ENCODE data around the gene SMOC1.

Gene SMOC1

DNA sequence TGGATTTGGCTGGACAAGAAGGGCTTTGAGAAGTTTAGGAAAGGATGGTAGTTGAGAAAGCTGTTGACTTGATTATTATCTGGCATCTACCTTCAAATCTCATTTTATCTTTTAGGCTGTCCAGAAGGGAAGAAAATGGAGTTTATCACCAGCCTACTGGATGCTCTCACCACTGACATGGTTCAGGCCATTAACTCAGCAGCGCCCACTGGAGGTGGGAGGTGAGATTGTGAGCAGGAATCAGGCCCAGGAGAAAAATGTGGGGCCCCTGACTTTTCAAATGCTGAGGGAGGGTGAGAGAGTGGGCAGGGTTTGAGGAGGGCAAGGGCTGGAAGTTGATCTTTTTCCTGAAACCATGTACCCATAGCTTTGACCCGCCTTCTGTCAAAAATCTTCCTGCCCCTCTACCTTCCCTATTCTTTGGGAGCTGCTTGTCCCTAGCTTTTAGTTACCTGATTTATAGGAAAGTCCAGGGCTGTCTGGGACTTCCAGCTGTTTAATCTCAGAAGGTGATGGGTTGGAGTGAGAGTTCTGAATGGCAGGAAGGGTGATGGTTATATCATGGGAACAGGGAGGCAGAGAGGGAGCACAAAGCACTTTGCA is 134.2 kb downstream of the SMOC1 start:
- no peak for DNase-seq

DNA sequence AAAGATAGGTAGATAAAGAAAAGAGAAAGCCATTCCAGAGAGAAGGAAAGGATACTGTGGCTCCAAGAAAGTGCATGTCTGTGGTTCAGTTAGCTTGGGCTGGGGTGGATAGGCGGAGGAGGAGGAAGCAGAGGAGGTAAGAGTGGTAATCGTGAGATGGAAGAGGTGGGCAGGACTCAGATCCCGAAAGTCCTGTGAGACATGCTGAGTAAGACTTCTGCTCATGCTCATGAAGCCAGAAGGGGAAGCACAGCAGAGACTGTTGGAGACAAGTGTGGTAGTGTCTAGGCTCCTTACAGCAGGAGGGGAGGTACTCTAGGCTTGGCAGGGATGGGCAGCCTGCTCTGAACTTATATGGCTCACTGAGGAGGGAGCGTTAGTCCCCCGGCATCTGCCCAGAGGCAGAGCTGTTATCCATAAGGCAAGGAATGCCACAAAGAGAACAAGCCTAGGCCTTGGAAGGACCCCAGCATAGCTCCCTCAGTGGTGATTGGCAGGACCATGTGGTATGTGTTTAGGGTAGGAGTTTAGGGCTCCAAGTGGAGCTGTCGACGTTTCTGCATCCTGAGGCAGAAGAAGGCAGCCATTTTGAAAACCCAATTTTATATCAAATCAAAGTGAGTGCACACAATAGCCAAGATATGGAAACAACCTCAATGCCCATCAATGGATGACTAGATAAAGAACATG is 135.3 kb downstream of the SMOC1 start:
- no peak for DNase-seq

DNA sequence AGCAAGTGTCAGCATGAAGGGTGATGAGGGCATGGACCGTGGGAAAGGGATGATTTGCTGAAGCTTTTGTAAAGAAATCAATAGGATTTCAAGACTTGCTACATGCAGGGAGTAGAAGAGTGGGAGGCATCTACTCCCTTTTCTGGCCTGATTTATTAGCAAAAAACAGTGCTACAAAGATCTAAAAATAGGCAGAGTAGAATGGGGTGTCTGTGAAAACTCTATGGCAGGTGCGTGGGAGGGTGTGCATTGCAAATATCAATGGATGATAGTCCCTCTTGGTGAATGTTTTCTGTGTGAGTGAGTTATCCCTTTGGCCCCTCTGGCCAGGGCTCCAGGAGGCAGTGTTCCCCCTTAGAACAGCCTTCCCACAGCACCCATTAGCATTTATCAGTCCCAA is 139.0 kb downstream of the SMOC1 start:
- no peak for DNase-seq

DNA sequence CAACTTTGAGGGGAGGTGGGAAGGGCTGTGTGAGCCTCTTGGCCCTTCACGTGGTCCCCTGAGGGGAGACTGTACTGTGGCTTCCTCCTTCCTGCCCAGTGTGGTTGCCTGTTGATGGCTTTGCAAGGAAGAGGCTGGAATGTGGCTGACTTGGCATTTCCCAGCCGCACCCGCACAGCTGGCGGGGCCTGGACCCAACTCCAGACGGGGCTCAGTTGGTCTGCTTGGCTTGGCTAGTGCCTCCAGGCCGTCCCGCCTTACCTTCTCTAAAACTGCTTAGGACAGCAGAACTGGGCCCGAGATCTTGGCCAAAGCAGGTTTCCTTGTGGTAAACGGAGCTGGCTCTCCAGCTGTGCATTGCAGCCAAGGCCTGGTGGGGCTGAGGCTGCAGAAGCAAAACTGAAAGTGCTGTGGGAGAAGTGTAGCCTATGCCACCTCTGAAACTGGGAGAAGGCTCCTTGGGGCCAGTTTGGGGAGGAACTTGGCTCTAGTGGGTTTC is 139.5 kb downstream of the SMOC1 start:
- DNase-seq = no peak

DNA sequence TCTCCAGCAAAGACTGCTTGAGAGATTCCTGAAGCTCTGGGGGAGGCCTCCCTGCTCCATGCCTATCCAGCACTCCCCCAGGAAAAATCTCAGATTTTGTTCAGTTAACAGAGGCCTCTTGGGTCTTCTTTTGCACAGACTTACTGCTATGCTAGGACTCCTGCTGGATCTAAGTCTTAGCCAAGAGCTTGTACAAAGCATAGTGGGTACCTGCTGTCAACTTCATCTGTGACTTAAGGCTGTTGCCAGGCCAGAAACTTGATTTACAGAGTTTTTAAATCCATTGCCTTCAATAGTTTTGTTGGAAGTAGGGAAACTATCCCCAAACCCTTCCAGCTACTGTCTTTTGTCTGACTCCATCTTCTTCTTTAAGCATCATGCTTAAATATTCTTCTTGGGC is 140.5 kb downstream of the SMOC1 start:
- DNase-seq = no peak

DNA sequence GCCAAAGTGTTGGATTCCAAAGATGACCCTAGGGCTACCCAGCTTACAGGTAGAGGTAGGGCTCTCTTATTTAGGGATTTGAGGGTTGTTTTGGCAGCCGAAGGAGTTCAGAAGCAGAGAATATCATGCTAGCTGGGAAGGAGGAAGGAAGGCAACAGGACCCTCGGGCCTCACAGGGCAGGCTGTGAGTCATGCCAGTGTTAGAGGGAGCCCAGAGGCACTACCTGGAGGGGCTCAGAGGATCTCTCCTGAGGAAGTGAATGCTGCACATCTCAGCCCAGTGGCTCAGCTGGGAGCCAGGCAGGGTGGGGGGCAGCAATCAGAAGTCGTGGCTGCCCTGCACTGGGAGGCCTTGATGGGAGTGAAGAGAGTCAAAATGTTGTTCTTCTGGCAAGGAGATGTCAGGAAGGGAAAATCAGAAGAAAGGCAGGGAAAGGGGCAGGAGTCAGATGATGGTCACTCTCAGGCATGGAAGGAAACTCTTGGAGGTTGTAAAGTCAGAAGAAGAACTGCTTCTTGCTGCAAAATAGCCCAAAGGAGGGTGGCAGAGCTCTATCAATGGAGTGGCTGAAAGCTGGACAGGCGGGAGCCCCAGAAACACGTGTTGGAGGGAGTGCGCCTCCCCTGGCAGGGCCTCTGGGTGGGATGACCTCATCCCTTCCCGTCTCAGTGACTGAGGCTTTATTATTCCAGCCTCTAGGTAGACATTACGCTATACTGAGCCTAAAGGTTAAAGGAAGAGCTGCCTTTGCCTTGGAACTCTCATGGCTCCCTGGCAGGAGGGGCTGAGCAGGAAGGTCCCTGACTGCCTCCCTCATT is 141.3 kb downstream of the SMOC1 start:
- no peak for DNase-seq

DNA sequence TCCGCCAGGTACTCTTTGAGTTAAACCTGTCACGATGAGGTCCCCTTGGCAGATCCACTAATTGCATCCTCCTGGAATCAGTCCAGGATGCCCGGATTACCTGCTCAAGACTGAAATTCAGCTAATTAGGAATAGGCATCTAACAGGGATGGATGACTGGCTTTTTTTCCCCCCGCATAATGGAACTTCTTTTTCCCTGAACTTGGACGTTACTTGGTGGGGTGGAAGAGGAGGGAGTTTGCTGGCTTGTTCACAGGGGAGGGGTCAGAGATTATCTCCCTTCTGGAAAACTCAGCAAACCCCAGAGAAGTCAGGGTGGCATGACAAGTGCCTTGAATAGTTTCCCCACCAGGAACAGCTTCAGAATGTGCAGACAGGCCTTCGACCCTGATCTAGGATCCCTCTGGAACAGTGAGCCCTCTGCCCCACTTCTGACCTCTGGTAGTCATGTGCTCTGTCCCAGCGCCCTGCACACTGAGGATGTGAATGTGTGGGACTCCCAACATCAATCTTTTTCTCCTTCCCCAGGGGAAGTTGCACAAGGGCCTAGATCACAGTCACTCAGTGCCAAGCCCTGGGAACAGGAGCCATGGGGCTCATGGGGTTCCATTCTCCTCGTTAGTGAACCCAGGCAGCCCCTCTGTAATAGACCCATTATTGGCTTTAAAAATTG is 142.5 kb downstream of the SMOC1 start:
- no peak for DNase-seq

DNA sequence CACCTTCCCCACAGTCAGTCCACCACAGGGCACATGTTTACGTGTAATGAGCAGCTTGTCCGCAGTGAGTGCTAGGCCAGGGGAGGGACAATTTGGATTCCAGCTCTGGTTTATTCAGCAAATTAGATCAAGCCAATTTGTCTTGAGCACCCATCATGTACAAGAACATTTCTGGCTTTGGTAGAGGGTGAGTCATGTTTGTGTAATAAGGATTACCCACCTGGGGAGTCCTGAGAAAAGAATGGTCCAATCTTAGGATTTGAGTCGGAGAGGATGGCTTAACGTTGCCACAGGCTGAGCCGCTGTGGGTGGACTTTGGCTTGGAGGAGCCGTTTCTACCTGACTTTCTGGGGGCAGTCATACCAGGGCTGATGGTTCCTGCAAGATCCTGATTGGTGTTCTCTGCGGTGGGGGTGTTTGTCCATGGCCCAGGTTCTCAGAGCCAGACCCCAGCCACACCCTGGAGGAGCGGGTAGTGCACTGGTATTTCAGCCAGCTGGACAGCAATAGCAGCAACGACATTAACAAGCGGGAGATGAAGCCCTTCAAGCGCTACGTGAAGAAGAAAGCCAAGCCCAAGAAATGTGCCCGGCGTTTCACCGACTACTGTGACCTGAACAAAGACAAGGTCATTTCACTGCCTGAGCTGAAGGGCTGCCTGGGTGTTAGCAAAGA is 143.7 kb downstream of the SMOC1 start:
- DNase-seq = no peak

DNA sequence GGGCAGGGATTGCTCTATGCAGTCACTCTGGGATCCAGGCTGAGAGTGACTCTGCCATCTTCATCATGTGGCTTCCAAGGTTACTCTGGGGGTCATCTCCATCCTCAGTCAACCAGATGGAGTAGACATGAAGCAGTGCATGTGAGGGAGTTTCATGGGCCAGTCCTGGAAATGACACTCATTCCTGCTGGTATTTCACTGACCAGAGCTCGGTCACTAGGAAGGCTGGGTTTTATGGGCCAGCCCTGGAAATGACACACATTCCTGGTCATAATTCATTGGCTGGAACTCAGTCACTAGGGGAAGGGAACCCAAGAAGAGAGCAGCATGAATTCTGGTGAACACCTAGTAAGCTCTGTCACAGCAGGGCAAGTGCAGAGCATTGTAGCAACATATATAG is 144.7 kb downstream of the SMOC1 start:
- DNase-seq = no peak

DNA sequence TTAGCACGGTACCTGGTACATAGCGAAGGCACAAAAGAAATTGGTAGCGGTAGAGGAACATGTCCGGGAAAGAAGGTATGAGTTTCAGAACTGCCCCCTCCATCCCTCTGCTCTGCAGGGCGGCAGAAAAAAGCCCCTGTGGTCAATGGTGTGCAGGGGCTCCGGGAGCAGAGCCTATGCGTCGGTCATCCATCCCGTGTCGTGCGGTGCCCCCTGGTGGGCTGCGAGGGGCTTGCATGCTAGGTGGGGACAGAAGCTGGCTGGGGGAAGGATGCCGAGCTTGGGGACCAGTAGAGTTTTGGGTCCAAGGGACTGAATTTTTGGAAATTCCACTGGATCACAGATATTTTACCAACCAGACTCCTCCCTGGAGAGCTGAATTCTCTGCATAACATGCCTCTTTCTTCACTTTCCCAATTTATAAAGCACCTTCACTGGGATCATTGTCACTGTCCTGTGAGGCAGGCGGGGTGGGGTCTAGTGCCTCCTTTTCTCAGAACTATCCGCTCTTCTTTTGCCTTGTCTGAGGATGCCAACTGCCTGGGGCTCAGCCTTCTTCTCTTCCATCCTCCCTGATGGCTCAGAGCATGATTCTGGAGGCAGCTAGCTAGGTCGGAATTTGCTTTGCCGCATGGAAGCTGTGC is 148.7 kb downstream of the SMOC1 start:
- DNase-seq = peak; percentile 29

DNA sequence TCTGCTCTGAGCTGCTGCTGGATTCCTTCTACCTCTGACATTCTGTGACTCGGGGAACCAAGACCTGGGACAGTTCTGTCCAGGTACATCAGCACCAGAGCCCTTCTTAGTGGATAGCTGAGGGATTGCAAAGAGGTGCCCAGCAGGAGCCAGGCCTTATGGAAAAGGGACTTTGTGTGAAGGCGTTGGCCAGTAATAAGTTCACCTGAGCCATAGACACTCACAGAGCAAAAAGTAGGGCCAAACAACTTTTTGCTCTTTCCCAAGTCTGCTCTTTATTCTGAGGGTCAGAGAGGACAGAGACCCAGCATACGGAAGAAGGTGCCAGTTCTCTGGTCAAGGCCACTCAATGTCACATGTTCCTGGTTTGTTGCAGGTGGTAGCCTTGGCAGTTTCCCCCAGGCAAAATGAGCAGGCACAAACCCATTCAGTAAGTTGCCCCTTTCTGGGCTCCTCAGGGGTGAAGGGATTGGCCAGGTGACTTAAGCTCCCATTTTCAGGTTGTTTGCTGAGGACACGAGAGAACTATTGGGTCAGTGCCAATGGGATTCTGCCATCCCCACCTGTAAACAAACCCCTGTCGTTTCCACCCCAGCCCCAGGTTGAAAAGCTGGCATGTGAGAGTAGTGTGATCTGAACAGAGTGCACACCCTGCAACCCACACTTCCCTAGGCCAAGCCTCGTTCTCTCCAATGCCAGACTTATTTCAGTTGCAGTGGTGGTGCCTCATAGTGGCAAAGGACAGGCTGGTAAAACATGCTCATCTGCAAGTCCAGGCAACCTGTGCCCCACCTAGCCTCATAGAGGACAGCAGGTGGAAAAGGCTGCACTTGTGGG is 150.3 kb downstream of the SMOC1 start:
- no peak for DNase-seq

DNA sequence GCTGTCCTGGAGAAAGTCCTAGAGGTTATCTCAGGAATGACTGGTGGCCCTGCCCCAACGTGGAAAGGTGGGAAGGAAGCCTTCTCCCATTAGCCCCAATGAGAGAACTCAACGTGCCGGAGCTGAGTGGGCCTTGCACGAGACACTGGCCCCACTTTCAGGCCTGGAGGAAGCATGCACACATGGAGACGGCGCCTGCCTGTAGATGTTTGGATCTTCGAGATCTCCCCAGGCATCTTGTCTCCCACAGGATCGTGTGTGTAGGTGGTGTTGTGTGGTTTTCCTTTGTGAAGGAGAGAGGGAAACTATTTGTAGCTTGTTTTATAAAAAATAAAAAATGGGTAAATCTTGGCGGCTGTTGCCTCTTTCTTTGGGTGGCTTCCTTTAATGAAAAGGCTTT is 152.8 kb downstream of the SMOC1 start:
- DNase-seq = no peak

DNA sequence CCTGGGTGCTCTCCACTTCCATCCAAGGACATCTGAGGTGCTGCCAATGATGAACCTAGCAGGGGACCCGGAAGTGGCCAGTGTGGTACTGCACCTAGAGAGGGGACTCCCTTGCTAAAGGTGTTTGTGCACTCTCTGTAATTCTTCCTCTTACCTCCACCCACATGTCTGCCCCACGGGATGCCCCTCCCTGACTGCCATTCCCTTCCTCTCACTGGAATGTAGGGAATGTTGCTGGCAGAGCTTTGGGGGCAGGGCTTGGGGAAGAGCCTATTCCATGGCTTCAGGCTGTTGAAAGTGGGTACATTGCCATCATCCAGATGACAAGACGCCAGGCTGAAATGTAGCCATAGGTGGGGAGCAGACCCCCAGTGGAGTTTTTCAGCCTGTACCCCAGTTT is 153.2 kb downstream of the SMOC1 start:
- DNase-seq = no peak

DNA sequence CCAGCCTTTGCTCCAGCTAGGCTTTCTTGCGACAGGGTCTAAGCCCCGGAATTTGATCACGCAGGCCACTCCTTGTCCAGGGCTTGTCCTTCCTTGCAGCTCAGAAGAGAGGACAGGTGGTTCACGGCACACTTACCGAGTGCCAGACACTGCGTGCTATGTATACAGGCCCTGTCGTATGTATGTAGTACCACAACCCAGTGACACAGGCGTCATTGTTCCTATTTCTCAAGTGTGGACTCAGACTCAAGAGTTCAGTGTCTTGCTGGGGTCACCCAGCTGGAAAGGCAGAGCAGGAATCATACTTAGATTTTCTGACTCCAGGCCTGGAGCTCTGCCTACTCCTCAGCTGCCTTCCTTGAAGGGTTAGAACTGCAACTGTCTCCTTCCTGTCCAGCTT is 153.9 kb downstream of the SMOC1 start:
- no peak for DNase-seq

DNA sequence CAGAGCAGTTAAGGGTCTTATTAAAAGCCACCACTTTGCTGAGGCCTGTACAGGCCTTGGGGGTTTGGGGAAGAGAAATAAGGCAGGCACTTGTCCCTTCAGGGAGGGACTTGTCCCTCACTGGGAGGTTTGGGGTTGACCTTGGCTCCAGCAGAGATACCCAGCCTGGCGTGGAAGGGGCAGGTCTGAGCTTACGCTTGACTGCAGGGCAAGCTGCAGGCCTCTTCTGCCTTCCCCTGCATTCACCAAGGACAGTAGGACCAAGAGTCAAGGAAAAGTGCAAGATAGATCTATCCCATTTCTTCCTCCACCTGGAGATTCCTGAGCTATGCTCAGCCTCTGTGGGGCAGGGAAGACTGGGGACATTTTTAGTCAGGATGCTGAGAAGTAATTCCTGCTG is 154.3 kb downstream of the SMOC1 start:
- no peak for DNase-seq

DNA sequence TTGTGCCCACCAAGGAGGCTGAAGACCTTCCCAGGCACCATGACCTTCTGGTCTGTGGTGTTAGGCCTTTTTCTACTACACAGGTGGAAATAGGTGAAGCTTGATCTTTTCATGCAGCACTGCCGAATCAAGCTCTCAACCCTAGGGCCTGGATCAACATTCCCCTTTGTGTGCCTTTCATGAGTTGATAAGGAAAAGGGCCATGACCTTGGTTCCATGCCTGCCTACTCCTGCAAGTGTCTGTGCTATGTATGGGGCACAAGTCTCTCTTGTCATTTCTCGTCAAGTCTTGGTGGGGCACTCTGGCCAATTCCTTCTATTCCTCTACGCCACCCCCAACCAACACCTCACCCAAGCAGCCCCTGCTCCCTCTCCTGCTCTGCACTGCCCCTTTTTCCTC is 155.0 kb downstream of the SMOC1 start:
- no peak for DNase-seq

DNA sequence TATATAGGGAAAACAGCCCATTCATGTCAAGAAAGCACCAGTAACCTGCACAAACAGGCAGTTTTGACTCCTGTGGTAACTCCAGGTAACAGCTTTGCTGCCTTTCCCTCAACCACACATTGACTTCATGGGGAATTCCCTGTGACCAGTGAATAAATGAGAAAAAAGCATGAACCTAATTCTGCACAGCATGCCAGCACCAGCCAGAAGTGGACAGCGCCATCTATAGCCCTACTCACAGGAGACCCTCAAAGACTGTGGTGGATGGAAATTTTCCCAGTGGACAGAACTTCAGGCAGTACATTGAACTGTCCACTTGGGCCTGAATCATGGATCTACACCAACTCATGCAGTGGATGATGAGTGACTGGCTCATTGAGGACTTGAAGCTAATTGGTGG is 157.4 kb downstream of the SMOC1 start:
- DNase-seq = no peak

DNA sequence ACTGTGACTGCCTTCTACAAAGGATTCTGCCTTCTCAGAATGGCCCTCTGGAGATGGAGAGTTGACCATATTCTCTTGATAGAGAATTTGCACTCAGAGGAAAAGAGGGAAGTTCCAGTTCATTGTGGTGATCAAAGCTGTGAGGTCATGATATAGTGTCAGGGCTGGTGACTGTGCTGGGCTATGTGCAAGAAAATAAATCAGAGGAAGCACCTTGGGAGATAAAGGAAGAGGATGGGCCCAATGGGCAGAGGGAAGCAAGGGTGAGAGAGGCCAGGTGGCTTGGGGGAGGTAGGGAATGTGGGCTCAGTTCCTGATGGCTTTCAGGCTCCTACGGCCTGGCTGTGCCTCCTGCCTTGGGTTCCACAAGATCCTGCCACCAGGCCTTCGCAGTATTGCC is 163.8 kb downstream of the SMOC1 start:
- no peak for DNase-seq

DNA sequence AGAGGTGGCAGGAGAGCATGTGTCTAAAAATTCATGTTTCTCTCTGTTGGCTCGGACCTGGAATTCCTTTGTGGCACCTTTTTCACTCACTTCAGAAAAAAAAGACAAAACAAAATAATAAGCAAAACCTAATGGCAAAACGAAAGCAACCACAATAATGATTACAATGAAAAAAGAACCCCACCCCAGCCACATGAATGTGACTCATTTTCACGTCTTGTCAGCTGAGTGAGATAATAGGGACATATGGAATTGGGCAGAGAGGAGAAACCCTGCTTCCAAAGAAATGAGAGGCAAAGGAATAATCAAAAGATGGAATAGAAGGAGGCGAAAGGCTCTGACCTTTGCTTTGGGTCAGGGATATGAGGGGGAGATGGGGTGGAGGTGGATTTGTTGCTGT is 166.1 kb downstream of the SMOC1 start:
- no peak for DNase-seq

DNA sequence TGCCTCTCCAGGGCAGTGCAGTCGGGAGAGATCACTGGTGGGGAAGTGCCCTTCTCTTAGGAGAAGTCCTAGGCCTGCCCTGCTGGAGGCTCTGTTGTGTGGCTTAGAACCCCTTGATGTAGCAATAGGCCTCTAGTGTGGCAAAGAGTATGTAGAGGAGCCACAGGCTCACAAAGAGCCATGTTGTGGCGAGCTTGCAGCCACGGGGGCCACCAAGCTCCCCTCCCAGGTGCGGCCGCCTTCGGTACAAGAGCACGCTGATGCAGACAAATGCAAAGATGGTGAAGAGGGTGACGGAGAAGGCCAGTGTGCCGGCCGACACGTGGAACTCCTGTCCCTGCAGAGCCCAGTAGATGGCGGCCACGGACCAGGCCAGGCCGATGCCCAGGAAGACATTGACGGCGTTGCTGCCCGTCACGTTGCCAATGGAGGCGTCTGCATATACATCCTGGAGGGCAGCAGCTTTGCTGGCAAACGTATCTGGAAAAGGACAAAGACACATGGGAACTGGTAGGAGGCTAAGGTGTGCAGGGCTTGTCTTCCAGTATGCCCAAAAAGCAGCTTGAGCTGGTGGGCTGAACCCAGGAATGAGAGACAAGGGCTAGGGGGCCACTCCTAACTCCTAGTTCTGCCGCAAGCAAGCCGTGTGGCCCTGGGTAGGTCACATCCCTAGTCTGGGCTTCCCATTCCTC is 166.8 kb downstream of the SMOC1 start:
- peak; percentile 28 for DNase-seq

Measured in fibroblast of skin of abdomen (primary cell).